ENCODE data around the gene RAB27A.
"Not testable (repeated sequence)": the region's sequence is repeated elsewhere in the genome, so short reads cannot be mapped to it uniquely, and the experiment has no call there.

The RAB27A gene

DNA sequence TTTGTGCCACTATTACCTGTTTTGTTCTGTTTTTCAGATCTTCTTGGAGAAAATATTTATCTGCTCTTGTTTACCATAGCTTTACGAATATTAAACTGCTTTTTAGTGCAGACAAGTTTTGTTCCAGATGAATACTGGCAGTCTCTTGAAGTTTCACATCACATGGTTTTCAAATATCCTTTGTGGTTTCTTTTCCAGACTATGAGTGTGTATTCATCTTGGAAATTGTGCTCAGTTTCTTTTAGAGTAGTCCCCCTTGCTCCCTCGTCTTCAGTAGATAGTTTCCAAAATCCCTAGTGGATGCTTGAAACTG lies 30.6 kb upstream of the RAB27A start:
- H3K4me3 ChIP-seq (ENCODE audit: low read depth, low read length) = peak overlapping the region; percentile 60
- TF ChIP-seq, protein P1, sequence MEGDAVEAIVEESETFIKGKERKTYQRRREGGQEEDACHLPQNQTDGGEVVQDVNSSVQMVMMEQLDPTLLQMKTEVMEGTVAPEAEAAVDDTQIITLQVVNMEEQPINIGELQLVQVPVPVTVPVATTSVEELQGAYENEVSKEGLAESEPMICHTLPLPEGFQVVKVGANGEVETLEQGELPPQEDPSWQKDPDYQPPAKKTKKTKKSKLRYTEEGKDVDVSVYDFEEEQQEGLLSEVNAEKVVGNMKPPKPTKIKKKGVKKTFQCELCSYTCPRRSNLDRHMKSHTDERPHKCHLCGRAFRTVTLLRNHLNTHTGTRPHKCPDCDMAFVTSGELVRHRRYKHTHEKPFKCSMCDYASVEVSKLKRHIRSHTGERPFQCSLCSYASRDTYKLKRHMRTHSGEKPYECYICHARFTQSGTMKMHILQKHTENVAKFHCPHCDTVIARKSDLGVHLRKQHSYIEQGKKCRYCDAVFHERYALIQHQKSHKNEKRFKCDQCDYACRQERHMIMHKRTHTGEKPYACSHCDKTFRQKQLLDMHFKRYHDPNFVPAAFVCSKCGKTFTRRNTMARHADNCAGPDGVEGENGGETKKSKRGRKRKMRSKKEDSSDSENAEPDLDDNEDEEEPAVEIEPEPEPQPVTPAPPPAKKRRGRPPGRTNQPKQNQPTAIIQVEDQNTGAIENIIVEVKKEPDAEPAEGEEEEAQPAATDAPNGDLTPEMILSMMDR (IDR thresholded peaks at IDR 0.05; ENCODE audit: borderline replicate concordance, insufficient read depth, low read depth, low read length) = no peak

DNA sequence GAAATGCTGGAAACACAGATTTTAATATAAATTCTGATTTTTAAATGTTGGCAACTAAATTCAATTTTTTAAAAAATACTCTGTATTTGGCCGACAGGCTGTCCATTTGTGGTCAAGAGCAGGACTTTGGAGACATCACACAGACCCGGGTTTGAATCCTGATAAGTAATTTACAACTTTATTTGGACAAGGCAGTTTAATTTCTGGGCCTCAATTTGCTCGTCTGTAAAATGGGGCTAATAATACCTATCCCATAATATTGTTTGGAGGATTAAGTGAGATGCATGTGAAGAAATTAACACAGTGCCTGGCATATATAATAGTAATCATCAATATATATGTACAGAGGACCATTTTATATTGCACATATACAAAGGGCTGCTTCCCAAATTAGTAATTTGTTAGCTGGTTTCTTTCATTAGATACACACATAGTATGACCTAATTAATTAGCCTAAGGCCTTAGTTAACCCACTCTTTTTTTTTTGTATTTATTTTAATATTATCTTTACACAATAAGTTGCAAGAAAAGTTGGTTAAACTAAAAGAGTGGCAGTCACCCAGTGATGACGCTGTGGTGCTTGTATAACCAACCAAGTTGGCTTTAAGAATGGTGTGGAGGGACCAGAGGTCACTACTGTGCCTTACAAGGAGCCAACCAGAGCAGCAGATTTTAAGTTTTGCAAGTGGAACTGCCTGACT lies 30.1 kb upstream of the RAB27A start:
- H3K4me3 ChIP-seq (ENCODE audit: low read depth, low read length) = peak overlapping the region; percentile 60
- TF ChIP-seq, protein P1 (IDR thresholded peaks at IDR 0.05; ENCODE audit: borderline replicate concordance, insufficient read depth, low read depth, low read length) = no peak

DNA sequence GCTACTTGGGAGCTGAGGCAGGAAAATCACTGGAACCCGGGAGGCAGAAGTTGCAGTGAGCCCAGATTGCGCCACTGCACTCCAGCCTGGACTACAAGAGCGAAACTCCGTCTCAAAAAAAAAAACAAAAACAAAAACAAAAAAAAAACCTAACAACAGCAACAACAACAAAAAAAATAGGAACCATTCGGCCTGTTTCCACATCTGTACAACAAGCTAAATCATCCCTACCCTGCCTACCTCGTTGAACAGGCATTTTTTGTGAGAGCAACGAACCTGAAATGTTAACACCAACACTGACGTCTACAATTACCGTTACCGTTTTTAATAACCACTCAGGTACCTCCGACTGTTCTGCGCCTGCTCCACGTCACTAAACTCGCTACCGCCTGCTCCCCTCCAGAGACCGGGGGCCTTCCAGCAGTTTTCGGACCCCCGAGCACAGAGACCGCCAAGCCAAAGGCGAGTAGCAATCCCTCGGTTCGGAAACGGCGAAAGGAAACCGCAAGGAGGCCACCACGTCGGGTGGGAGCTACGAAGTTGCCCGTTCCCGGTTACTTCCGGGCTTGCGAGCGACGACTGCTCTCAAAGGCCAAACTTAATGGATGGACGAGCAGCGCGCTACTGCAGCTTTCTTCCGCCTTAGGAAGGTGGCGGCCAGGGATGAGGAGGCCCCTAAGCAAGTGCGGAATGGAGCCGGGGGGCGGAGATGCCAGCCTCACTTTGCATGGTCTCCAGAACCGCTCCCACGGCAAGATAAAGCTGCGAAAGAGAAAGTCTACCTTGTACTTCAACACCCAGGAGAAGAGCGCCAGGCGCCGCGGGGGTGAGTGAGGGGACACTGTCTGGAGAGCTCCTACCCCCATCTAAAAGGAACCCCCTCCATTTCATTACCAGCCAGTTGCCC lies 29.2 kb upstream of the RAB27A start, which contains the start of the genes PIGB and PIGBOS1:
TSS of gene PIGB (plus strand) at position 635 of the 907 bp plus-strand sequence. CDS start at position 664, 29 bp downstream.
TSS of gene PIGBOS1 (minus strand) at position 536 of the 907 bp plus-strand sequence. CDS start 1,331 bp downstream, outside the sequence.
- TF ChIP-seq, protein P1 (IDR thresholded peaks at IDR 0.05; ENCODE audit: borderline replicate concordance, insufficient read depth, low read depth, low read length) = no peak
- peak within 1 kb of the TSS; percentile 60 for H3K4me3 ChIP-seq (ENCODE audit: low read depth, low read length)

DNA sequence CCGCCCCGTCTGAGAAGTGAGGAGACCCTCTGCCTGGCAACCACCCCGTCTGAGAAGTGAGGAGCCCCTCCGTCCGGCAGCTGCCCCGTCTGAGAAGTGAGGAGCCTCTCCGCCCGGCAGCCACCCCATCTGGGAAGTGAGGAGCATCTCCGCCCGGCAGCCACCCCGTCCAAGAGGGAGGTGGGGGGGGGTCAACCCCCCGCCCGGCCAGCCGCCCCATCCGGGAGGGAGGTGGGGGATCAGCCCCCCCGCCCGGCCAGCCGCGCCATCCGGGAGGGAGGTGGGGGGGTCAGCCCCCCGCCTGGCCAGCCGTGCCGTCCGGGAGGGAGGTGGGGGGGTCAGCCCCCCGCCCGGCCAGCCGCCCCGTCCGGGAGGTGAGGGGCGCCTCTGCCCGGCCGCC lies 13.2 kb upstream of the RAB27A start:
- not testable (repeated sequence) for H3K4me3 ChIP-seq (ENCODE audit: low read depth, low read length)

DNA sequence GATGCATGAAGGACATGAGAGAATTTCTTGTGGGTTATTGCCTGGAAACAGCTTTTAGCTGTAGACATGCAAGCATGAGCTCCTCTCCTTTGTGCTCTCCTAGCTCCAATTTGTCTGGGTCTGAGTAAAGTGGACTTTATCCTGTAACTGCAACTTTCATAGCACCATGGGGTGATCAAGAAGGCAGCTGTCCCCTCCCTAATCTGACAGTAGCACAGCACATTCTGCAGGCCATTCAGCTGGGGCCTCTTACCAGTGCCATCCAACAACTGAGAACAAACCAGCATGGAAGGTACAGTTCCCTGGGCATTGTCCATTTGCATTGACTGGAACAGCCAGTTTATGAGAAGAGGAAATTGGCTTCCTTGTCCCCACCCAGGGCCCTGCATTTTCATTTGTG lies 7.7 kb upstream of the RAB27A start:
- TF ChIP-seq, protein P1 (IDR thresholded peaks at IDR 0.05; ENCODE audit: borderline replicate concordance, insufficient read depth, low read depth, low read length) = no peak
- no peak overlapping the region for H3K4me3 ChIP-seq (ENCODE audit: low read depth, low read length)

DNA sequence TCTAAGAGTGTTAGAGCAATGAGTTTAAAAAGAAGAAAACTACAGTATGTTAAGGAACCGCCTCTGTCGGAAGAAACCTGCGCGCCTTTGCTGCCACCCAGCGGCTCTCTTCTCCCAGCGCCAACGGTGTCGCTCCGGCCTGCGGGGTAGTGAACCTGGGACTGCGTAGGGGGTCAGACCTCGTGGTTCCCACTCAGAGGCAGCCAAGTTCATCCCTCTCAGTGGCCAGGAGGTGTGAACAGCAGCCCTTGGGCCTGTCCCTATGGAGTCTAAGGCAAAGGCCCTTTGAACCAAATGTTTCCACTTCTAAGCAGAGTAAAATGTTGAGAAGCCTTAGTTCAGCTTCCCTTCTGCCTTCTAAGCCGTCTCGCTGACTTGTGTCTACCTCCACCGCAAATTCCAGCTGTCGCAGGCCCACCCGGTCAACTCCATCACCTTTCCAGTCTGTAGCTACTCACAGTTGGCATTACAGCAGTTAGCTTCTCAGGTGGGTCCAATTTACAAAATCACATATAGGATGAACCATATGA lies 980 bp upstream of the RAB27A start:
- peak overlapping the region; percentile 75 for H3K4me3 ChIP-seq (ENCODE audit: low read depth, low read length)
- TF ChIP-seq, protein P1 (IDR thresholded peaks at IDR 0.05; ENCODE audit: borderline replicate concordance, insufficient read depth, low read depth, low read length) = peak; percentile 81

DNA sequence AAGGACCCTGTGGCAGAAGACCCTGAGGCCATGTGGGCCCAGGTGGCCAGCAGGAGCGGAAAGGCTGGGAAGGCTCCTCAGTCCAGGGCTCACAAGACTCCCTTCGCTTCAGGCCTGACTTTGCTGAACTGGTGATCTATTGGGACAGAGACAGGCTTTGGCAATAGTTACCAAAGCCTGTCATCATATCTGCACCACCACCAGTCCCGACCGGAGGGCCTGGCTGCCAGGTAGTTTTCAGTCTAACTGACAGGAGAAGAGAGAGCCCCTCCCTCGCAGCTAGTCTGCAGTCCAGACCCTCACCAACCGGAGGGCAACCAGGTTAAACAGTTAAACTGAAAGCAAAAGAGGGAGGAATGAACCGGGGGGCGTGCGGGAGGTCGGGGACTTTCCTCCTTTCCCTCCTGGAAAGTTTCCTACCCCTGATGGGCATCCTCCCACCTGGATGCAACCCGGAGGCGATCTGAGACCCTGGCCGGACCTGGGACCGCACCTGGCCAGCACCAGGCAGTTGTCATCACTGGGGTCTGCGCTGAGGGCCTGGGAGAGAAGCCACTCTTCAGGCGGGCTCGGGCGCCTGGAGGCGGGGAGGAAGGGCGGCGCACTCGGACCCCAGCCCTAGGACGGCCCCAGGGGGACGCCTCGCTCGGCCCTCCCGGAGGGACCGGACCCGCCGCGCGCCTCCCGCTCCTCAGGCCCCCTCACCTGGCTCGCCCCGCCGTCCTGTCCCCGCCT lies 435 bp downstream of the RAB27A start:
- TF ChIP-seq, protein P1 (IDR thresholded peaks at IDR 0.05; ENCODE audit: borderline replicate concordance, insufficient read depth, low read depth, low read length) = no peak
- peak overlapping the region; percentile 75 for H3K4me3 ChIP-seq (ENCODE audit: low read depth, low read length)
